ENCODE data around the gene OLFML3.
"Not testable (repeated sequence)": the region's sequence is repeated elsewhere in the genome, so short reads cannot be mapped to it uniquely, and the experiment has no call there.

- TF ChIP-seq, protein P1, sequence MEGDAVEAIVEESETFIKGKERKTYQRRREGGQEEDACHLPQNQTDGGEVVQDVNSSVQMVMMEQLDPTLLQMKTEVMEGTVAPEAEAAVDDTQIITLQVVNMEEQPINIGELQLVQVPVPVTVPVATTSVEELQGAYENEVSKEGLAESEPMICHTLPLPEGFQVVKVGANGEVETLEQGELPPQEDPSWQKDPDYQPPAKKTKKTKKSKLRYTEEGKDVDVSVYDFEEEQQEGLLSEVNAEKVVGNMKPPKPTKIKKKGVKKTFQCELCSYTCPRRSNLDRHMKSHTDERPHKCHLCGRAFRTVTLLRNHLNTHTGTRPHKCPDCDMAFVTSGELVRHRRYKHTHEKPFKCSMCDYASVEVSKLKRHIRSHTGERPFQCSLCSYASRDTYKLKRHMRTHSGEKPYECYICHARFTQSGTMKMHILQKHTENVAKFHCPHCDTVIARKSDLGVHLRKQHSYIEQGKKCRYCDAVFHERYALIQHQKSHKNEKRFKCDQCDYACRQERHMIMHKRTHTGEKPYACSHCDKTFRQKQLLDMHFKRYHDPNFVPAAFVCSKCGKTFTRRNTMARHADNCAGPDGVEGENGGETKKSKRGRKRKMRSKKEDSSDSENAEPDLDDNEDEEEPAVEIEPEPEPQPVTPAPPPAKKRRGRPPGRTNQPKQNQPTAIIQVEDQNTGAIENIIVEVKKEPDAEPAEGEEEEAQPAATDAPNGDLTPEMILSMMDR (IDR thresholded peaks at IDR 0.05), result not testable (repeated sequence)
- not testable (repeated sequence) for TF ChIP-seq POLR2A (IDR thresholded peaks at IDR 0.05)
These were observed 40.5 kb downstream of the OLFML3 start for GRCh38 chr1:114019724-114020123.

Data from Peyer's patch (tissue), 4 donors.